Upper lobe of left lung (tissue), 4 donors: ENCODE results near the gene OGFRL1.

Source experiments
- CTCF ChIP-seq, 6 experiments: fragments of 450-650 bp in 4 of 6; fragments of 200-600 bp in 2 of 6; sonication (generic) in 2 of 6; IDR thresholded peaks; one replicate each; pipeline ENCODE4 v1.5.1; 2016 to 2019; ENCODE audit warnings: antibody characterized with exemption in 6 of 6
- POLR2AphosphoS5 ChIP-seq, 2 donors: sonication (generic); formaldehyde crosslinking; IDR thresholded peaks; one replicate each; pipeline ENCODE4 v1.5.1; 2017; ENCODE audit warnings: antibody characterized with exemption in 2 of 2

DNA sequence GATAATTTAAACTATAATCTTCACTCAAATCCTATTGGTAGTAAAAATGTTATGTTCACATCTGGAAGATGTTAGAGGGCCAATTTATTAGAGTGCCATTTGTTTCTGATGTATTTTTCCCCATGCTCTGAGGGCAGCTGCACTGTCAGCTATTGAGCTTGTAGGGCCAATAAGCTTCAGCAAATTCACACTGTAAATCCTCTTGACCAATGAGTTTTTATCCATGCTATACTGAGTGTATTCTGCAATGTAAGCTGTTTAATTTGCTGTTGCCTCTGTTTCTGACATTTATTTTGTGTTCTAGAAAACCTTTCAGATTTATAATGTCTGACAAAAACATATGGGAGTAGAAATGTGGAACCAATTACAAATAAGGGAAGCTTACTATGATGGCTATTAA lies 62.6 kb downstream of the OGFRL1 start:
- TF ChIP-seq CTCF (IDR thresholded peaks at IDR 0.05), result no peak
- no peak for TF ChIP-seq POLR2AphosphoS5 (IDR thresholded peaks at IDR 0.05)
